HG02642 (cell line): ENCODE data around the gene GRK6.

ENCODE experiments used
- ATAC-seq: cut with Tn5 transposase; IDR thresholded peaks from one replicate; pipeline ENCODE4 v1.9.1; 2021; ENCODE audit warnings: mild to moderate bottlenecking; ENCODE audit not compliant: unreplicated experiment, poor library complexity

GRK6 gene

DNA sequence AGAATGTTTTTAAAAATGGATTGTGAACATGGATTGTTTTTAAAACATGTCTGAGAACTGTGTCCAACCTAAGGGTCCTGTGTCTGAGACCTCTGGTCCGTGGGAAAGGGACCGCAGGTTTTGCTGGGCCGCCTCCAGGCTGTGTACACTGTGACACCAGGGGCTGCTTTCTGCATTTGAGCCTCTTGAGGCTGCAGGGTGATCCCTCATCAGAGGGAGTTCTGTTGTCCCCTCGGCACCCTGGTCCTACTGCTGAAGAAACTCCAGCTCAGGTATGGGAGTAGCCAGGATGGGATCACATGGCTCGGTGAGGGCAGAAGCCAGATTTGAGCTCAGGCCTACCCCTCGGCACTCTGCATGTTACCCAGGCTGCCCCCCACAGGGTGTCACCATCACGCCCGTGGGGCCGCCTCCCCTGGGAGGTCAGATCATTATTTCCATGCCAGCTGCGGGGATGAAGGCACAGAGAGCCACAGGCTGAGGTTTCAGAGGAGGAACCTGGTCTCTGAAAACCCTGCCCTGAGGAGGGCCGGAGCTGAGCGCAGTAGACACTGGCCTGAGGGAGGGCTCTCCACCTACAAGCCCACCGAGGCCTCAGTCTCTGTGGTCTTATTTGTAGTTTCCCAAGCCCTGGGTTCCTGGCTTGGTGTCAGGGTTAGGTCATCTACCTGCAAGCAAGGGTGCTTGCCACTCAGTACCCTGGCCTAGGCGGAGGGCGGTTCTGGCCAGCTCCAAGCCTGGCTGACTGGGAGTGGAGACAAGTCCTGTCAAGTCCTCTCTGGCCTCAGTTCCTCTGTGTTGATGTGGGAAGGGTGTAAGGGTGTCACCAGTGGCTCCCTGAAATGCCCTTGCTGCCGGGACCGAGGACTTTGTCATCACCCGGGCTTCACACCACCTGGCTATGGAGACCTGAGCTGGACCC lies 22.9 kb downstream of the GRK6 start:
- no peak for ATAC-seq

DNA sequence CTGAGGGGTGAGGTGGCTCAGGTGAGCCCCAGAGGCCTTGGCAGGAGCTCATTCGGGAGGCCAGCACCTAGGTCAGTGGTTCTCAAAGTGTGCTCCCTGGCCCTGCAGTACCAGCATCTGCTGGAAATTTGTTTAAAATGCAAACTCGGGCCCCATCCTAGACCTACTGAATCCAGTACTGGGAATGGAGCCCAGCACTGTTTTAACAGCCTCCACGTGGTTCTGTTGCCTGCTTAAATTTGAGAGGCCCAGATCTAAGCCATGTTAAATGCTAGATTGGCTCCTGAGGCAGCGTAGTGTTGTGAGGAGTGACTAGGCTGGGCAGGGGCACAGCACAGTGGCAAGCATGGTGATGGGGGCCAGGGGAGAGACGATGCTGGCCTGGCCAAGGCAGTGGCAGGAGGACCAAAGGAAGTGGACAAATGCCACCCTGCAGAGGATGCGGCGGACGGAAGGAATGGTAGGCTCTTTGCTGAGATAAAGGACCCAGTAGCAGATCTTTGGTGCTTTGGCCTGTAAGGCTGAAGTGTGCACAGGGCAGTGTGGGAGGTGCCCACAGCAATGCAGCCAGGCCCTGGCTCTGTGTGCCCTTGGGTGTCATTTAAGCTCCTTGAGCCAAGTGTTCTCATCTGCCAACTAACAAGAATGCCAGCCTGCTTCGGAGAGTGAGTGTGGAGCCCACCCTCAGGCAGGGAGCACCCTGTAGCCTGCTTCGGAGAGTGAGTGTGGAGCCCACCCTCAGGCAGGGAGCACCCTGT lies 24.4 kb downstream of the GRK6 start:
- no peak for ATAC-seq

DNA sequence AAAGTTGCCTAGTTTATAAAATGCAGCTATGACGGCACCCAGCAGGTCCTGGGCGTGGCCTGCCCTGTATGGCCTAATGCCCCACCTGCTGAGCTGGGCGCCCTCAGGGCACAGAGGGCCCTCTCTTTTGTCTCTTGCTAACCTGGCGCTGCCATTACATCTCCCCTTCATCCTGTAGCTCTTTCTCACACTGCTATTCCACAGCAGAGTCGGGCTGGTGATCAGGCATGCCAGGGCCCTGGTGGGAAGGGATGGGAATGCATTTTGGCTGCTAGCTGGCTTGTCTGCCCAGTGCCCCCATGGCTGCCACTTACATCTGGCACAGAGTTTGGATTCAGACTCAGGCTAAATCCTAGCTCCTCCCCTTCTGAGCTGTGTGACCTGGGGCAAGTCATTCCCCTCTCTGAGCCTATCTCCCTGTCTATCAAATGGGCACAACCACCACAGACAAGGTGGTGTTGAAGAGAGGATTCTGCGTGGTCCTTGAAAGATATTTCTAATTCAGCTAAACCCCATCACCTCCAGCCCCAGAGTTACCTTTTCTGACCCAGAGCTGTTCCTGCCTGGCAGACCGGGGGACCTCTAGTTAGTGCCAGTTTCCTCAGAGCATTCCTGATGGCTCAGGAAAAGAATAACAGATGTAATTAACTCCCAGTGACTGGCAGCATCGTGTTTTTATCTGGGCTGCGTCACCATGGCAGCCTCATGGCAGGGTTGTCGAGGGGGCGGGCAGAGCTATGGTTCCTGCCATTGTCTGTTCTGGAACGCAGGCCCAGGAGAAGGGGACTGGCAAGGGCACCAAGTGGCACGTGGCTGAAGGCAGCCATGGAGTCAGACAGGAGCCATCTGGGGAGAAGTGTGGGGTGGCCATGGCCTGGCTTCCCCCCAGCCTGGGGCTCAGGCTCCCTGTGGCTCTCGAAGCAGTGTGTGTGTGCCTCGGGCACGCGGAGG lies 26.5 kb downstream of the GRK6 start:
- ATAC-seq: no peak

DNA sequence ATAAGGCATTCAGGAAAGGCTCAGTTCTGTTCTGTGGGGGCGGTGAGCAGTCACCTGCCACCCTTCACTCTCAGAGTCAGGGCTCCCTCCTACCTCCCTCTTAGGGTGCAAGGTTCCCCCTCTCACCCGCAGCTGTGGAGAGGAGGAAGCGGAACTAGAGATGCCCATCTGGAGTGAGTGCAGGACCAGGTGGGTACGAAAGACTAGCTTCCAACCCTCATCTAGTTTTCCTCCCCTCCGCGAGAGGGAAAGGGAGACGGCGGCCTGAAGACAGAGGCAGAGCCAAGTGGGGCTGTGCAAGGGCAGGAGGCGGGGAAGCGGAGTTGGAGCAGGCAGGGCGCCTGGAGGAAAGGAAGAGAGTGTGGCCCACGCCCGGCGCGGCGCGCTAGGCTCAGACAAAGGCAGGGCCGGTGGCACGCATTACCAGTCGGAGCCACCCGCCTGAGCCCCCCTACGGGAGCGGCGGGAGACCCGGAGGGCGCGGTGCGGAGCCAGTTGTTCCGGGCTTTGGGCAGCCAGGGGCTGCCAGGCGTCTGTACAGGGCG lies 27.4 kb downstream of the GRK6 start:
- ATAC-seq: peak; percentile 4

DNA sequence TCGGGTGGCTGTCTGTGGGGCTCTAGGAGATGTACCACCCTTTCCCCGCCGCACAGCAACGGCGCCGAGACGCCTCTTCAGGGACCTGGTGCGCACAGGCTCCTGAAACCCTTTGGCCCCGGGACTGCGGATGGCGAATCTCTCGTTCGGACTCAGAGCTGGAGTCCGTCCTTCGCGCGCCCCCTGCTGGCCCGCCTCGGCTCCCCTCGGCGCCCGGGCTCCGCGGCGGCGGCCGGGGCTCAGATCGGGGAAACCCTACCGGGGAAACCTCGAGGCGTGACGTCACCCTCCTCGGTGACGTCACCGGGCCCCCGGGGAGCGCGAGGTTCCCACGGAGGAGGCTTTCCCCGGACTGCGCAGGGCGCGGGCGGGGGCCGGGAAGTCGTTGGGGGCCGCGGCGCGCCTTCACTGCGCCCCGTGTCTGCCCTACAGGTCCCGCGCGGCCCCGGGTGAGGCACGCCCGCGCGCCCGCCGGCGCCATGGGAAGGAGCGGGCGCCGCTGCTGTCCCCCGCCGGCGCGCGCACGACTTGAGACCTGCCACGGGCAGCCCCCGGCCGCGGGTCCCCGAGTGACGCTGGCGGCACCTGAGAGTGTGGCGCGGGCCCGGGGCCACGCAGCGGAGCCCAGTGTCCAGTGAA lies 28.0 kb downstream of the GRK6 start:
- ATAC-seq: peak; percentile 48

DNA sequence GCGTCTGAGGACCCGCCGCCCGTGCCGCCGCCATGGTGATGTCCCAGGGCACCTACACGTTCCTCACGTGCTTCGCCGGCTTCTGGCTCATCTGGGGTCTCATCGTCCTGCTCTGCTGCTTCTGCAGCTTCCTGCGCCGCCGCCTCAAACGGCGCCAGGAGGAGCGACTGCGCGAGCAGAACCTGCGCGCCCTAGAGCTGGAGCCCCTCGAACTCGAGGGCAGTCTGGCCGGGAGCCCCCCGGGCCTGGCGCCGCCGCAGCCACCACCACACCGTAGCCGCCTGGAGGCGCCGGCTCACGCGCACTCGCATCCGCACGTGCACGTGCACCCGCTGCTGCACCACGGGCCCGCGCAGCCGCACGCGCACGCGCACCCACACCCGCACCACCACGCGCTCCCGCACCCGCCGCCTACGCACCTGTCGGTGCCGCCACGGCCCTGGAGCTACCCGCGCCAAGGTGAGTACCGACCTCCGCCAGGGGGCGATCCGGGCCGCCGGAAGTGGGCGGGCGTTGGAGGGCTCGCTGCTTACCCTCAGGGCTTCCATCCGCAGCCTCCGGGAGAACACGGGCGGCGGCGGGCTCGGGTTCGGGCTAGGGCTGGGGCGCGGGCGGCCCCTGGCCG lies 28.7 kb downstream of the GRK6 start:
- ATAC-seq: peak; percentile 55

DNA sequence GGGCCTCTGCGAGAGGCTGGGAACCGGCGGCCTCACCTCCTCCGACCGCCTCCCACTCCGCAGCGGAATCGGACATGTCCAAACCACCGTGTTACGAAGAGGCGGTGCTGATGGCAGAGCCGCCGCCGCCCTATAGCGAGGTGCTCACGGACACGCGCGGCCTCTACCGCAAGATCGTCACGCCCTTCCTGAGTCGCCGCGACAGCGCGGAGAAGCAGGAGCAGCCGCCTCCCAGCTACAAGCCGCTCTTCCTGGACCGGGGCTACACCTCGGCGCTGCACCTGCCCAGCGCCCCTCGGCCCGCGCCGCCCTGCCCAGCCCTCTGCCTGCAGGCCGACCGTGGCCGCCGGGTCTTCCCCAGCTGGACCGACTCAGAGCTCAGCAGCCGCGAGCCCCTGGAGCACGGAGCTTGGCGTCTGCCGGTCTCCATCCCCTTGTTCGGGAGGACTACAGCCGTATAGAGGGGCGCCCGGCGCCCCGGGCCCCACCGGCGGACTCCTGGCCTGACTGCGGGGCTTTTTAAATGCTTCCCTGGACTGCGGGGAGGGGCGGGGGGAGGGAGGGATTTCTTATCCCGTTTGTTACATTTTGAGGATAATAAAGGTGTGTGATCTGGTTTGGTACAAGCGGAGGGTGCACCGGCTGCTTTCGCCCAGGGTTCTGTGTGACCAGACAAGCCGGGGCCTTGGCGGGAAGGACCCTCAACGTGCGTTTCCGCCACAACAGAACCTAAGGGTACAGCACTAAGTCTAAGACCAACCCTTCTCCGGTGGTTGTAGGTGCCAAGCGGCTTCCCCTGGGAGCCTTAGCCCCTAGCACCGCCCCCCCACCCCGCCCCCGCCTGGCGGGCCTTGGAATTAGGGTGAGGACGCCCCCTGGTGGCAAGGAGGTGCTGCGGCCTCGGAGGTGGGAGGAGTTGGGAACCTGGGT lies 29.4 kb downstream of the GRK6 start:
- peak; percentile 19 for ATAC-seq

DNA sequence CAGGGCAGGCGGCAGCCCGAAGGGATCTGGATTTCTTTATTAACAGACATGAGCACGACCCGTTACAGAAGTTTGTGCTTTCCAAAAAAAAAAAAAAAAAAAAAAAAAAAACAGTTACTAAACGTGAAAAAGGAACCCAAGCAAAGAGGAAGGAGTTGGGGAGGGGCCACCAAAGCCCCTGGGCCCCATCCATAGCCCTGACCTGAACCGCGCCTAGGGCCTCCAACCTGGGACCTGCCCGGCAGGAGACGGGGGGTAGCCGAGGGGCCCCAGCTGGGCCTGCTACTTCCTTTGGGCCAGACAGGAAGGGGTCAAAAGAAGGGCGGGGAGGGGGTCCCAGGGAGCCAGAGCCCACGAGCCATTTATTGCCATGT lies 30.1 kb downstream of the GRK6 start:
- no peak for ATAC-seq

DNA sequence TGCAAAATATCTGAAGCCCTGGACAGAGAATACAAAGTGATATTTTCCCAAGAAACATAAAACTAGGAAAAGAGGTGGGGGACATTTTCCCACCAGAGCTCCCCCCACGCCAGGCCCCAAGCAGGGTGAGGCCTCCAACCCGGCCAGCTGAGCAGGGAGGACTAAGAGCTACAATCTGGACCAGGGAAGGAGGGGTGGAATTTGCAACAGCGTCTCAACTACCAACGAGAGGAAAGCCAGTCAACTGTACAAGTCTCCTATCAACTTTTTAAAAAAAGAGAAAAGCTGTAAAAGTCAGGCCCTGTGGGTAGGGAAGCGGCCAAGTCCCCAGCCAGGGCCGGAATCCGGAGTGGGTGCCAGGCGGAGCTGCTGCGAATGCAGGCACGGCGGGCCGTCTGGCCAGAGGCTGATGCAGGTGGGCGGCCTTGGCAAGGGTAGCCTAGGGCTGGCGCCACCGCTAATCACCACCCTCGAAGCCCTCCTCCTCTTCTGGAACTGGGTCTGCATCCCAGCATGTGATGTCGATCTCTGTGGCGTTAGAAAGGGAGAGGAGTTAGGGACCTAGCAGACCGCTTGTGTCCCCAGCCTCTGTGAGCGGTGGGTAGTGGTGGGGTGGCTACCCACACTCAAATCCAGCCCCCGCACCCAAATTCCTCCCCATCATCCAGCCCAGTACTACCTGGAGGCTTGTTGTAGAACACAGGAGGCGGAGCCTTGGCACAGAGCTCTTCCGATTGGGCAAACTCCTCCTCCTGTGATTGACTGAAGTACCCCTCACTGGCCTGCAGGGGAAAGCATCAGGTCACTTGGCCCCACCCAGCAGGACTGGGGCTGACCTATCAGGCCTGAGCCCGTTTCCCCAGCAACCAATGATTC lies 30.7 kb downstream of the GRK6 start:
- ATAC-seq: peak; percentile 32

DNA sequence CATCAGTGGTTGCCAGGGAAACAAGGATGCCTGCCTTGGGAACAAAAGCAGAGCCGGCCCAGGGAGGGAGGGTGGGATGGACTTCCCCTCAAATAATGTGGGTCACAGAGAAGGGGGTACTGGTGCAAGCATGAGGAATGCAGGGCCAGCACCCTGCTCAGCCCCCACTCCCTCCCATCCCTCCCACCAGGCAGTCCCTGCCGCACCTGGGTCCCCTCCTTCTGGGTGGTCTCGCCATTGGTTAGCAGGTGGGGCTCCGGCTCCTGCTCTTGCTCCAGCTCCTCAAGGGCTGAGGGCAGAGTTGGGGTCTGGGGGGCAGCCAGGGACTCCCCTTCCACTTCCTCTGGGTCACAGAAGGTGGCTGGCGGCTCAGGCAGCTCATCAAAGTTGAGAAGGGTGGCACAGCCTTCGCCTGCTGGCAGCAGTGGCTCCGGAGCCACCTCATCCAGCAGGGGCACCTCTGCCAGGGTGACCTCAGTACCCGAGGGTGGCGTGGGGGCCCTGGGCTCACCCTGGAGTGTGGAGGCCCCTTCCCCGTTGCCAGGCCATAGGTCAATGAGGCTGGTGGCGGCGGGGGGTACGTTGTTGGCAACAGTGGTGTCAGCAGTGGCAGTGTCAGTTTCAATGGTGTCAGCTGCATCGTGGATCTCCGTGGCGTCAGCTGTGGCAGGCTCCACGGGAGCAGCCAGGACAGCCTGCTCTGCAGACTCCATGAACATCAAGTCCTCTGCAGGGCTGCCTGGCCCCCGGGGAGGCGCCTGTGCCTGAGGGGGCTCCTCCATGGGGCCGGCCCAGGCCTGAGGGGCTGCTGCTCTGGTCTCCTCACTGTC lies 31.6 kb downstream of the GRK6 start:
- no peak for ATAC-seq

DNA sequence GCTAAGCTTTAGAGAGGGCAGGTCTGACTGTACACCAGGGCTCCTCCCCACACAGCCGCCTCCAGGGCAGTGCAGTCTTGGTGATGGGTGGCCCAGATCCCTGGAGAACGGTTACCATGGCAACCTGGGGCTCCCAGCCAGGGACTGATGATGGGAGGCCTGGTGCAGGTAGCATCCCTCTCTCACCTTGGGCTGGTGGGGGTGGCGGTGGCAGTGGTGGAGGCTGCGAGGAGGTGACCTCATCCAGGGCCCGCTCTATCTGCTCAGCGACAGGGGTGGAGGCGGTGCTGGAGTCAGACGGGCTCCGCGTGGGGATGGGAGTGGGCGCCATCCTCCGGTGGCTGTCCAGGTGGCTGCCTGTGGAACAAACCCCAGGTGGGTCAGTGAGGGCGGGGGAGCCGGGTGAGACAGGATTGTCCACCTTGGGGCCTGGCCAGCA lies 32.5 kb downstream of the GRK6 start:
- no peak for ATAC-seq

DNA sequence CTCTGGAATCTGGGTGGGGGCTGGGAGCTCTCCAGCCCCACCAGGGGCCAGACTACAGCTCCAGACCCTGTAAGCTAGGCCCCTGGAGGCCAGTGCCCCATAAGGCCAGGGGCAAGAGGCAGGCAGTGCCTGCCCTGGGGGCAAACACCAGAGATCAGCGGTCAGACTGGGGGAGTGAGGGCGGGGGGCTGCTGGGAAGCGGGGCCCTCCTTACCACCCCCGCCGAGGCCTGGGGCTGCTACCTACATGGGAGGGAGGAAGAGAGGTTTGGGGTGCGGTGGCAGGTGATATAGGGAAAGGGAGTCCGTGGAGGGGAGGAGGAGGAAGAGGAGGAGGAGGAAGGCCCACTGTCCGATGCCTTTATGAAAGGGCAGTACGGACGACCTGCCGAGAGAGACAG lies 32.9 kb downstream of the GRK6 start:
- ATAC-seq: no peak

DNA sequence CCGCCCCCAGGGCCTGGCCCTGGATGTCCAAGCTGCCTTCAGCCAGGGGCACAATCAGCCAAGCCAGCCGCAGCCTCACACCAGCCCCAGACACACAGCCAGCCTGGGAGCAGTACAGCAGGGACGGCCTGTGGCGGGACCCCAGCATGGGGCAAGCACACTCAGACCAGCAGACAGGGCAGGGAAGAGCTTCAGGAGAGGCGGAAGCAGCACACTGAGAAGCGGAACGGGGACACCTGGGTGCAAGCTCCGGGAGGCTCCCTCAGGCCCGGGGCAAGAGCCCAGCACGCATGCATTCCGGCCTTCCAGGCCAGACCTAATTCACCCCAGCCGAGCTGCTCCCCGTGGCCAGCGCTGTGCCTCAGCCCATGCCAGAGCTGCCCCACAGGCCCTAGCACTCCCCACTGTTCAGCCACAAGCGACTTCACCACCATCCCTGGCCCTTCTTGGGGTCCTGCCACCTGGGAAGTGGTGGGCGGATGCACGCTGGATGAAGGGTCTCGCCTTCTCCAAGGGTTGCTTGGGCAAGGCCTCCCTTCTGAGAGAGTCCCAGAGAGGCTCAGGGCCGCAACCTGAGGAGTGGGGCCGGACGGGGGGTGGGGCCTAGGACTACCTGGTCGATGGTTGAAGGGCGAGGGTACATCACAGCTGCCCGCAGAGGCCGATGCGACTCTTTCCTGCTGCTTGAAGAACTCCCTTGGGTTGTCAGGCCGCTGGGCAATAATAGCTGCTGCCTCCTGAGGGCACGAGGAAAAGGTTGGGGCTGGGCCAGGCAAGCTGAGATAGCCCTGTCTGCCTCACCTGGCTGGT lies 33.5 kb downstream of the GRK6 start:
- no peak for ATAC-seq

DNA sequence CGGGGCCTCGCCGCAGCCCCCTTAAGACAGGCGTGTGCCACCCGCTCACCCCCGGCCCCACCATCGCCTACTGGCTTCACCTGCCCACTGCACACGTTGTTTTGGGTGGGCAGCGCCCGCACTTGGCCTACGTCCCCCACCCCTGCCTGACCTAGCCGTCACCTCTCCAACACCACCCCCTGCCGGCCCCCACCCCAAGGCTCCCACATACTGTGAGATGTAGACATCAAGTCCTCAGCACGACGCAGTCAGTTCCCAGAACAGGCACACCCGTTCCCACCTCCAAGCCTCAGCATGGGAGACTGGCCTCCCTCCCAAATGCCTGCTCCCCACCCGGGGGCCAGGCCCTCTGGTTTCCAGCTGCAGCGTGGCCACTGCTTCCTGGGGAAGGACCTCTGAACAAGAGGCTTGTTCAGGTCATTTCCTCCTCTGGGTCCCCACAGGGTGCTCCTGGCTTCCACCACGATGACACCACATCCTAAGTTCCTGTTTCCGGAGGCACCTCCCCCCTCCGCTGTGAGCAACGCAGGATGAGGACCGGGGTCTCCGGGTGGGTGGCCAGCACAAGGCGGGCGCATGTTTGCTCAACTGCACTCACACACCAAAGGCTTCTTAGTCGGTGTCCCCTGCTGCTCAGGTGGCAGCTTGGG lies 35.7 kb downstream of the GRK6 start:
- ATAC-seq: no peak

DNA sequence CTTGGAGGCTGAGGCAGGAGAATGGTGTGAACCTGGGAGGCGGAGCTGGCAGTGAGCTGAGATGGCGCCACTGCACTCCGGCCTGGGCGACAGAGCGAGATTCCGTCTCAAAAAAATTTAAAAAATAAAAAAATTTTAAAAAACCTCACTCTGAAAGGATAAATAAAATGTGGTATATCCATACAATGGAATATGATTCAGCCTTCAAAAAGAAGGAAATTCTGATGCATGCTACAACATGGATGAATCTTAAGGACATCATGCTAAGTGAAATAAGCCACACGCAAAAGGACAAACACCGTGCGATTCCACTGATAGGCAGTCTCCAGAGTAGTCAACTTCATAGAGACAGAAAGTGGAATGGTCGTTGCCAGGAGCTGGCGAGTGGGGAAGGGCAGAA lies 38.6 kb downstream of the GRK6 start:
- ATAC-seq: no peak
